Activated CD4-positive, CD25-positive, alpha-beta regulatory T cell treated with anti-CD3 and anti-CD28 coated beads, Interleukin-2, amount 50 U/mL, for 24 hours (primary cell): ENCODE data around the gene DNAH10.

Experiments used
- ATAC-seq, 2 donors: fragments of 150-1000 bp; cut with Tn5 transposase; one replicate each; pipeline ENCODE4 v1.10.0; 2021; ENCODE audit warnings: mild to moderate bottlenecking in 1 of 2, moderate library complexity in 1 of 2

The DNAH10 gene

GRCh38 chr12:123889848-123890535 is 127.9 kb downstream of the DNAH10 start:
- no peak for ATAC-seq

- no peak for ATAC-seq
Measured at GRCh38 chr12:123890536-123890902, 128.4 kb downstream of the DNAH10 start.

- no peak for ATAC-seq
Measured at GRCh38 chr12:123891011-123891410, 128.9 kb downstream of the DNAH10 start.

- ATAC-seq = no peak
Measured at GRCh38 chr12:123891516-123892179, 129.5 kb downstream of the DNAH10 start.

GRCh38 chr12:123892180-123892559 is 130.1 kb downstream of the DNAH10 start:
- ATAC-seq = no peak

GRCh38 chr12:123892853-123893252 is 130.8 kb downstream of the DNAH10 start:
- ATAC-seq = no peak

- ATAC-seq = no peak
Measured at GRCh38 chr12:123893276-123893675, 131.2 kb downstream of the DNAH10 start.

- ATAC-seq = no peak
Measured at GRCh38 chr12:123894823-123895345, 132.8 kb downstream of the DNAH10 start.

GRCh38 chr12:123895451-123895850 is 133.3 kb downstream of the DNAH10 start:
- ATAC-seq = no peak

GRCh38 chr12:123896767-123897166 is 134.7 kb downstream of the DNAH10 start:
- no peak for ATAC-seq

- ATAC-seq = no peak
Measured at GRCh38 chr12:123897221-123897620, 135.1 kb downstream of the DNAH10 start.

GRCh38 chr12:123898673-123899072 is 136.6 kb downstream of the DNAH10 start:
- no peak for ATAC-seq

GRCh38 chr12:123899368-123899767 is 137.3 kb downstream of the DNAH10 start:
- ATAC-seq = no peak

- ATAC-seq = no peak
Measured at GRCh38 chr12:123900871-123901376, 138.8 kb downstream of the DNAH10 start.

GRCh38 chr12:123902821-123903220 is 140.7 kb downstream of the DNAH10 start:
- ATAC-seq = no peak

- no peak for ATAC-seq
Measured at GRCh38 chr12:123903301-123904065, 141.4 kb downstream of the DNAH10 start.

GRCh38 chr12:123905319-123905925 is 143.3 kb downstream of the DNAH10 start:
- ATAC-seq = peak in 1 of 2 donors; percentile 60

GRCh38 chr12:123906711-123907420 is 144.8 kb downstream of the DNAH10 start:
- ATAC-seq = no peak

- no peak for ATAC-seq
Measured at GRCh38 chr12:123907726-123908476, 145.8 kb downstream of the DNAH10 start.

- no peak for ATAC-seq
Measured at GRCh38 chr12:123908884-123909725, 147.0 kb downstream of the DNAH10 start.
